Endodermal cell (in vitro differentiated cells): ENCODE measurements around the gene ALDH4A1. TPM values are rescaled to one million over a fixed set of nuclear protein-coding genes. Genes with fewer than 3 reads are reported as not detected.

ENCODE experiments used
- DNase-seq: peaks from one replicate; pipeline ENCODE4 v3.0.0-alpha.2; 2017
- H3K27ac ChIP-seq: 2 replicates; pipeline ENCODE4 v1.5.1; 2013; ENCODE audit warnings: mild to moderate bottlenecking, low read depth, low read length, moderate library complexity
- H3K27me3 ChIP-seq: 2 replicates; pipeline ENCODE4 v1.6.1; 2013; ENCODE audit warnings: mild to moderate bottlenecking, low read length, moderate library complexity; ENCODE audit not compliant: insufficient read depth, control insufficient read depth, poor library complexity, severe bottlenecking
- H3K36me3 ChIP-seq: 2 replicates; pipeline ENCODE4 v1.7.0; 2013; ENCODE audit warnings: mild to moderate bottlenecking, low read length, moderate library complexity; ENCODE audit not compliant: control insufficient read depth, insufficient read depth
- H3K4me1 ChIP-seq: one replicate; pipeline ENCODE4 v1.7.0; 2013; ENCODE audit warnings: low read length; ENCODE audit not compliant: control insufficient read depth, insufficient read depth
- H3K4me3 ChIP-seq: 2 replicates; pipeline ENCODE4 v1.5.1; 2013; ENCODE audit warnings: mild to moderate bottlenecking, low read length, moderate library complexity
- H3K9ac ChIP-seq: 2 replicates; pipeline ENCODE4 v1.6.1; 2013; ENCODE audit warnings: mild to moderate bottlenecking, low read length, moderate library complexity; ENCODE audit not compliant: poor library complexity, severe bottlenecking; ENCODE audit errors: extremely low read depth
- H3K9me3 ChIP-seq: 2 replicates; pipeline ENCODE4 v1.6.1; 2013; ENCODE audit warnings: mild to moderate bottlenecking, low read length, moderate library complexity; ENCODE audit not compliant: control insufficient read depth
- H3K27ac Mint-ChIP-seq: 2 replicates; pipeline ENCODE4 v1.8.0; 2020; ENCODE audit warnings: mixed read lengths
- H3K27me3 Mint-ChIP-seq: 2 replicates; pipeline ENCODE4 v1.8.0; 2021; ENCODE audit warnings: mild to moderate bottlenecking, mixed read lengths; ENCODE audit not compliant: insufficient read depth
- H3K36me3 Mint-ChIP-seq: 2 replicates; pipeline ENCODE4 v1.8.0; 2020; ENCODE audit warnings: low read depth, mixed read lengths
- H3K4me1 Mint-ChIP-seq: 2 replicates; pipeline ENCODE4 v1.8.0; 2020; ENCODE audit warnings: mixed read lengths
- H3K4me3 Mint-ChIP-seq: 2 replicates; pipeline ENCODE4 v1.8.0; 2020; ENCODE audit warnings: mild to moderate bottlenecking, moderate library complexity, mixed read lengths
- H3K9me3 Mint-ChIP-seq: 2 replicates; pipeline ENCODE4 v1.8.0; 2020; ENCODE audit warnings: mild to moderate bottlenecking, mixed read lengths
- WGBS, 2 experiments: methylation state at CpG; one replicate each; pipeline versions ENCODE4 v1.1.5 to v1.1.7; 2013; ENCODE audit warnings: missing lambda C conversion rate in 2 of 2, mixed read lengths in 1 of 2; ENCODE audit not compliant: insufficient coverage in 1 of 2, insufficient read length in 1 of 2; 5-methylcytosine and 5-hydroxymethylcytosine counted together
- total RNA-seq, 2 donors: library from RNA; stranded (reverse); fragmentation: NEBNext Ultra II Directional in 1 of 2; extraction: Animal tissue kit (Norgen Biotek cat#: 25700) in 1 of 2; gene quantifications; 2 replicates in 1 of 2; 3 replicates in 1 of 2; pipeline ENCODE4 v1.2.1, GENCODE V29; 2021
- TF ChIP-seq, protein P1 (sequence below): fragments of 200-600 bp; sonication (generic); conservative IDR thresholded peaks from 2 replicates; pipeline ENCODE4 v1.5.0; 2021; ENCODE audit warnings: antibody characterized with exemption, mild to moderate bottlenecking

The ALDH4A1 gene
- total RNA-seq, 2 donors from 2014 or later = 7.6 to 18.7 TPM

DNA sequence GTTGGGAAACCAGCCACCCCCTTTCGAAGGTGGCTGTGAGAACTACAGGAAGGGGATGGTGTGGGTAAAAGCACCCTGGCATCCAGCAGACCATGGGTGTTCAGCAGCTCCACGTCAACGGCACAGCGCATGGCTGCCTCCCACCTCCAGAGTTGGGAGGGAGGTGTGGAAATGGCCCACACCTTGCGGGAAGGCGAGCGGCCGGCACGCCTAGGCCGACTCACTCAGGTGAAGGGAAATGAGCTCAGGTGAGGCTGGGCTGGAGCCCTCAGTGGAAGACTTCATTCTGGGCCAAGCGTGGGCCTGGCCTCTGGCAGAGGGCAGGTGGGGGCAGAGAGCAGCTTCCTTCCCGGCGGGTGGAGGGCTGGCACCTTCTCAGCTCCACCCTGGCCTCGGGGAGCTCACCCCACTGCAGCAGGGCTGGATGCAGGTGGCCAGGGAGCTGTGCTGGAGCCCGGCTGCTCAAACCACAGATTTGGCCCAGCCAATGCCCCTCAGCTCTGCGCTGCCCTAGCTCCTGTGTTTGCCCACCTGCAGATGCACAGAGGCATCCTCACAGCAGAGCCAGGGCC lies 24.8 kb upstream of the ALDH4A1 start:
- Mint-ChIP-seq H3K4me1 (peaks cover 15% of the 10 kb centered on the region), H3K9me3 (peaks cover 1% of the 10 kb centered on the region), H3K27me3 (peaks cover 2% of the 10 kb centered on the region), H3K27ac (no peak overlapping the region), H3K36me3 (peaks cover 1% of the 10 kb centered on the region), H3K4me3 (no peak overlapping the region)
- H3K4me1 ChIP-seq = no peaks in the 10 kb centered on the region
- H3K4me3 ChIP-seq = no peak overlapping the region
- no peak overlapping the region for H3K27ac ChIP-seq
- no peak overlapping the region for H3K9ac ChIP-seq
- no peaks in the 10 kb centered on the region for H3K36me3 ChIP-seq
- H3K9me3 ChIP-seq = no peaks in the 10 kb centered on the region
- no peak for DNase-seq
- TF ChIP-seq, protein P1, sequence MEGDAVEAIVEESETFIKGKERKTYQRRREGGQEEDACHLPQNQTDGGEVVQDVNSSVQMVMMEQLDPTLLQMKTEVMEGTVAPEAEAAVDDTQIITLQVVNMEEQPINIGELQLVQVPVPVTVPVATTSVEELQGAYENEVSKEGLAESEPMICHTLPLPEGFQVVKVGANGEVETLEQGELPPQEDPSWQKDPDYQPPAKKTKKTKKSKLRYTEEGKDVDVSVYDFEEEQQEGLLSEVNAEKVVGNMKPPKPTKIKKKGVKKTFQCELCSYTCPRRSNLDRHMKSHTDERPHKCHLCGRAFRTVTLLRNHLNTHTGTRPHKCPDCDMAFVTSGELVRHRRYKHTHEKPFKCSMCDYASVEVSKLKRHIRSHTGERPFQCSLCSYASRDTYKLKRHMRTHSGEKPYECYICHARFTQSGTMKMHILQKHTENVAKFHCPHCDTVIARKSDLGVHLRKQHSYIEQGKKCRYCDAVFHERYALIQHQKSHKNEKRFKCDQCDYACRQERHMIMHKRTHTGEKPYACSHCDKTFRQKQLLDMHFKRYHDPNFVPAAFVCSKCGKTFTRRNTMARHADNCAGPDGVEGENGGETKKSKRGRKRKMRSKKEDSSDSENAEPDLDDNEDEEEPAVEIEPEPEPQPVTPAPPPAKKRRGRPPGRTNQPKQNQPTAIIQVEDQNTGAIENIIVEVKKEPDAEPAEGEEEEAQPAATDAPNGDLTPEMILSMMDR = no peak
- H3K27me3 ChIP-seq = no peaks in the 10 kb centered on the region
- 94 to 99% methylated on average over 9 to 16 of the region's 16 CpGs for WGBS, 2 experiments

DNA sequence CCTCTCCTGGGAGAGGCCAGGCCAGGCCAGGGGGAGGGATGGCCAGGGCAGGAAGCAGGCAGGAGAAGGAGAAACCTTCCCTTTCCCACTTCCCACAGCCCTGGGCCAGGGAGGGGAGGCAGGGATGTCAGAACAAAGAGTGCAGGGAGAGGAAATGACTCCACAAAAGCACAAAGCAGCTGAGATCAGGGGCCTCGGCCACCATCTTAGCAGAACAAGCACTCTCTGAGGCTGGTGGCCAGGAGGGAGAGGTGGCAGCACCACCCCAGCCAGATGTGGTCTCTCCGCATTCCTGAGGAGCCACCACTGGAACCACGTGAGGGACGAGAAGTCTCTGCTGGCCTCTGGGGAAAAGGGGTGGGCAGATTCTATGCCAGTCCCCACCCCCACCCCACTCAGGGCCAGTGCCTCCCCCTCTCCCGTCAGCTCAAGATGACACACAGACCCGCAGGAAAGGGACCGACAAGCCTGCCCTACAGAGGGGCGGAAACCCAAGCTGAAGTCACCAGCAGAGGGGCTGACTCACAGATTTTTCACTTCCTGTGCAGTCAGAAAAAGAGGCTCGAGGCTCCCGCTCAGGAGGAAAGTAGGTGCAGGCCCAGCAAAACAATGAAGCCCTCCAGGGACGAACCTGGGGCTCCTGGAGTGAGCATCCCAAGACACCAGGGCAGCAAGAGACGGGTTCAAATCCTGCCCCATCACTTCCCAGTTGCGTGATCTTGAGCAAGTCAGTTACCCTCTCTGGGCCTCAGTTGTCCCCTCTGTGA lies 24.1 kb upstream of the ALDH4A1 start:
- no peaks in the 10 kb centered on the region for H3K36me3 ChIP-seq
- Mint-ChIP-seq H3K9me3 (peaks cover 1% of the 10 kb centered on the region), H3K4me1 (peaks cover 8% of the 10 kb centered on the region), H3K36me3 (peaks cover 1% of the 10 kb centered on the region), H3K27ac (no peak overlapping the region), H3K4me3 (no peak overlapping the region), H3K27me3 (peaks cover 2% of the 10 kb centered on the region)
- H3K27ac ChIP-seq = no peak overlapping the region
- no peak for DNase-seq
- no peaks in the 10 kb centered on the region for H3K27me3 ChIP-seq
- WGBS, 2 experiments = 83% methylated on average over 8 to 13 of the region's 13 CpGs
- no peak overlapping the region for H3K4me3 ChIP-seq
- H3K4me1 ChIP-seq = no peaks in the 10 kb centered on the region
- TF ChIP-seq, protein P1 = no peak
- no peak overlapping the region for H3K9ac ChIP-seq
- no peaks in the 10 kb centered on the region for H3K9me3 ChIP-seq

DNA sequence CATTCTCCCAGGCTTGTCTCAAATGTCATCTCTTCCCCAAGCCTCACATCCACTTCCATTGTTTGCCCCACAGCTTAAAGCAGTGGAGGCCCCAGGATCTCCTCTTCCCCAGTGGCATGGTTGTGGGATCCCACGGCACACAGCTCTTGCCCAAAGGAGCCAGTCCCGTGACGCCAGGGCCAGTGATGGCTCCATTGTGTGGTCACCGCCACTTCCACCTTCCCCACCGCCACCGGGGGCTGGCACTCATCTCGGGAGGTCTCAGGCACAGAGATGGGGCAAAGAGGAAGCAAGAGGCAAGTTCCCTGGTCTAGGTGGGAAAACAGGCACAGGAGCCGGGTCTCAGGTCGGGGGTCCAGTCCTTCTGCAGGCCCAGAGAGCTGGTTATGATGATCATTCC lies 22.9 kb upstream of the ALDH4A1 start:
- peaks cover 4% of the 10 kb centered on the region for H3K4me1 Mint-ChIP-seq

More for the DNA sequence above, 22.9 kb upstream of the ALDH4A1 start:
- WGBS, 2 experiments = 93 to 100% methylated on average over 7 to 9 of the region's 9 CpGs
- Mint-ChIP-seq H3K4me3 (no peak overlapping the region), H3K27me3 (peaks cover 2% of the 10 kb centered on the region), H3K27ac (no peak overlapping the region), H3K9me3 (peaks cover 1% of the 10 kb centered on the region), H3K36me3 (peaks cover 1% of the 10 kb centered on the region)
- Histone ChIP-seq H3K27ac (no peak overlapping the region), H3K9me3 (no peaks in the 10 kb centered on the region), H3K27me3 (no peaks in the 10 kb centered on the region), H3K9ac (no peak overlapping the region), H3K36me3 (peaks cover 4% of the 10 kb centered on the region), H3K4me1 (no peaks in the 10 kb centered on the region), H3K4me3 (no peak overlapping the region)
- TF ChIP-seq, protein P1 = no peak
- no peak for DNase-seq
